Activated CD8-positive, alpha-beta memory T cell treated with anti-CD3 and anti-CD28 coated beads, Interleukin-2, amount 50 U/mL, for 1 hour (primary cell): ENCODE results near the gene NPY4R.
"Not testable (repeated sequence)": the region's sequence is repeated elsewhere in the genome, so short reads cannot be mapped to it uniquely, and the experiment has no call there.

Experiments
- DNase-seq: peaks from one replicate; pipeline ENCODE4 v3.0.0-alpha.2; 2020; ENCODE audit errors: extremely low read depth

NPY4R gene, protein sequence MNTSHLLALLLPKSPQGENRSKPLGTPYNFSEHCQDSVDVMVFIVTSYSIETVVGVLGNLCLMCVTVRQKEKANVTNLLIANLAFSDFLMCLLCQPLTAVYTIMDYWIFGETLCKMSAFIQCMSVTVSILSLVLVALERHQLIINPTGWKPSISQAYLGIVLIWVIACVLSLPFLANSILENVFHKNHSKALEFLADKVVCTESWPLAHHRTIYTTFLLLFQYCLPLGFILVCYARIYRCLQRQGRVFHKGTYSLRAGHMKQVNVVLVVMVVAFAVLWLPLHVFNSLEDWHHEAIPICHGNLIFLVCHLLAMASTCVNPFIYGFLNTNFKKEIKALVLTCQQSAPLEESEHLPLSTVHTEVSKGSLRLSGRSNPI

DNA sequence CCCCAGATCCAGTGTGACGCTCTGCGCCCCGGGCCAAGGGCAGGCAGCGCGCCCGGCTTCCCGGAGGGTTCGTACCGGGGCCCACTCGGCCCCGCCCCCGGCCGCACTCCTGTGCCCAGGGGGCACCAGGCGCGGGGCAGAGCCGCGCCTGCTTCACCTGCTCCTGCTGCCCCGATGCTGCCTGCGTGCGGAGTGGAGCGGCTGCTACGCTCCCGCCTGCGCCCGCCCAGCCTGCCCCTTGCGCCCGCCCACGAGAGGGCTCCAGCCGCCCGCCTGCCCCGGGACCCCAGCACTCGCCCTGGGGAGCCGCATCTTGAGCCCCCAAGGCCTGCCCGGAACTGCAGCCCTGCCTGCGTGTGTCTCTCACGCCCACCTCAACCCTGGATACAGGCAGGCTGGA is at the start of gene NPY4R:
Gene NPY4R, minus strand, starts transcription at position 194 of the 400 bp plus-strand sequence. CDS start 3,323 bp downstream, outside the sequence.
- not testable (repeated sequence) for DNase-seq

- DNase-seq = no peak
Observed at GRCh38 chr10:46515366-46515765, 49.6 kb upstream of the NPY4R start.

DNA sequence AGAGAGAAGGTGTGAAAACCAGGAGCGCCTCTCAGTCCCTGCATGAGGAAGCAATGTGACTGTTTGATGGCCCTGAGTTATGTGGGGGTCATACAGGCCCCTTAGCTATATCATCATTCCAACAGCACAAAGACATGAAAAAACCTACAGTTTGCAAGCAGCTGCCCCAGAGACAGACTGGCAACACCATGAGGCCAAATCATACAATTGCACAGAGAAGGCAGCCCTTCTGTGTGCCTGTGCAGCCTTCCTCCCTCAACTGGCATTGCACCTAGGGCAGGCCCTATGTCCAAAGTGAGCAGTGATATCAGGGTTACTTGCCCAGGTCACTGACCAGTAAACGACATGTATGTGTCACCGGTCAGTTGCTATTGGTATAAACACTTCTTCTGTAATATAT is 49.1 kb upstream of the NPY4R start:
- no peak for DNase-seq

- no peak for DNase-seq
Observed at GRCh38 chr10:46514431-46514861, 48.7 kb upstream of the NPY4R start.

DNA sequence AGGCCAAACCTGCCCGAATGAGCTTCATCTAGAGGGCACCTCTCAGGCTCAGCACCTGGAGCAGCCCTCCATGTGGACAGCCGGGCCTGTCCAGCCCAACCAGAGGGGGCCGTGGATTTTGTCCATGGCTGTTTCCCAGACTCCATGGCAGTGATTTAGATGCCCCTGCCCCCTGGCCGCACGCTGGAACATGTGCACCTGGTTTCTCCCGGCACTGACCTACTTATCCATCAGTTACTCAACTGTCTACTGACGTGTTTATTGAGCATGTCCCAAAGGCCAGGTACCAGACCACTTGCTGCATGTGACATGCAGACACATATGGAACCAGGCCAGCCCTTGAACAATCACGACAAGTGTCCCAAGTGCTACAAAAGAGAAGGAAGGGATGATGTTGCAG is 47.6 kb upstream of the NPY4R start:
- DNase-seq = not testable (repeated sequence)

GRCh38 chr10:46512725-46513124 is 47.0 kb upstream of the NPY4R start:
- not testable (repeated sequence) for DNase-seq

DNA sequence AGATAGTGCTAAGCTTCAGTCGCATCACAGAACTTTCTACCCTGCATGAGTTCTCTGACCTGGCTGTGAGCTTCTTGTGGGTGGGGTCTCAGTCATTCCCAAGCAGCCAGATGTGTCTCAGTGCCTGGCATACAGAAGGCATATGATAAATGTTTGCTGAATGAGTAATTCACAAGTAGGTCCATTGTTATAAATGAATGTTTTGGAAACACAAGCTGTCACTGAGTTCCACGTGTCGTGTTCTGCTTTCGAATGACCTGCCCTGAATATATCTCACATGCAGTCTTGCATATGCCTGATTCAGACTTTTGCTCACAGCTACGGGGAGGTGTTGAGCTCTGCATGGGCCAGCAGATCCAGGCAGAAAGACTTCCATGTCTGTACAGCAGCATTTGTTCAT is 46.2 kb upstream of the NPY4R start:
- not testable (repeated sequence) for DNase-seq

DNA sequence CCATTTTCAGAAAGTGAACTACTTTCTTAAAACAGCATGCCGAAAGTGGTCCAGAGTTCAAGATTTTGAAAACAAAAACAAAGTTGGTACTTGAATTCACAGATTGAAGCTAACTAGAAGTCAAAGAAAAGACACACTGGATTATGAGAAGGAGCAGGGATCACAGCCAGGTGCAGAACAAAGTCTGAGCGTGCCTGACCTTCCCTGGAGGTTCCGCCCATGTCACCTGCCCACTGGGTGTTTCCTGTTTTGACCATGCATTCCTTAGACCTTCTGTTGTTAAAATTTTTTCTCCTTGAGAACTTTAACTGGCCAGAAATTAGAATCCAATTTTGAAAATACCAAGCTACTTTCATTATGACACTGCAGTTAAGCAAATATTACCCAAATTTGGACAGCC is 34.2 kb upstream of the NPY4R start:
- not testable (repeated sequence) for DNase-seq

GRCh38 chr10:46498985-46499703 is 33.4 kb upstream of the NPY4R start:
- DNase-seq = not testable (repeated sequence)

DNA sequence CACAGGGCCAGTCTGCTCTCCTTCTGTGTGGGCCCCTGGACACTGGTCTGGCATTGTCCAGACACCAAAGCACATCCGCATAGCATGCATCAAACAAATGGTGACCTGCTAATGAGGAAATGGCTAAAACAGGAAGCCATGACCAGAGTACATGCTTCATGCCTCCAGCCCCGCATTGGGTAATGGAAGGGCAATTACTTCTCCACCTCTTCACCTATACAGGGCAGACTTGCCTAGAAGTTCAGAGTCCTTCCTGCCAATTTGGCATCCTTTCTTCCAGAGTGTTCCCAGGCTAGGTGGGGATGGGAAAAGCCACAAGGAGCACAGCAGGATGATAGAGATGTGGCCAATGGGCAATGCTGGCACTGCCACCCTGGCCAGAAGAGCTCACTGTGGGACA is 32.1 kb upstream of the NPY4R start:
- not testable (repeated sequence) for DNase-seq

- not testable (repeated sequence) for DNase-seq
Observed at GRCh38 chr10:46497401-46497800, 31.6 kb upstream of the NPY4R start.

DNA sequence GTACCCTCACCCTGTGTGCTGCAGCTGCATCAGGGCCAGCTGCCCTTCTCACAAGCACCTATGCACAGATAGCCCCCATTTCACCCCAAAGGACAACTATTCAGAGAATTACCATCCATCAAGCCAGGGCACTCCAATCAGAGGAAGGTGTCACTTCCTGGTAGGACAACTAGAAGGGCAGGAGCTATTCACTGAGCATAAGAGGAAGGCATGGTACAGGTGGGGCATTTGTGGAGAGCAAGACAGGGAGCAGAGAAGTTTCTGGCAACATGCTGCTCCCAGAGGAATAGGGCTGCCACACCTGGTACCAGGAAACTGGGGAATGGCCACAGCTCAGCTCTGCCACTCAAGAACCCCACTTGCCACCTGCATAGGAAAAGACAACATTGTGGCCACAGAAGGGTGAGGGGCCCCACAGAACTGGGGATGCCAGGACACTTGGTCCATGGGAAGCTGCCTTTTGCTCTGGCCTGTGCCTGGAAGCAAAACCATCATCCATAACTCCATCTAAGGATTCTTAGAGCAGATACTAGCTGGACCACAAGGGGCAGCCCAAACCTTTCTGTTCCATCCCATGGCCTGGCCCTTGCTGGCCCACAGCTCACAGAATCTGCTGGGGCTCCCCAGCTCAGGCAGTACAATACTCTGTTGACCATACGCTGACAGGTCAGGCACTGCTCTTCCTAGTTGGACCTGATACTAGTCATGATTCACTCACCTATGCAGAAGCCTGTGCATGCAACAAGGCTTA is 25.8 kb upstream of the NPY4R start:
- DNase-seq = not testable (repeated sequence)

DNA sequence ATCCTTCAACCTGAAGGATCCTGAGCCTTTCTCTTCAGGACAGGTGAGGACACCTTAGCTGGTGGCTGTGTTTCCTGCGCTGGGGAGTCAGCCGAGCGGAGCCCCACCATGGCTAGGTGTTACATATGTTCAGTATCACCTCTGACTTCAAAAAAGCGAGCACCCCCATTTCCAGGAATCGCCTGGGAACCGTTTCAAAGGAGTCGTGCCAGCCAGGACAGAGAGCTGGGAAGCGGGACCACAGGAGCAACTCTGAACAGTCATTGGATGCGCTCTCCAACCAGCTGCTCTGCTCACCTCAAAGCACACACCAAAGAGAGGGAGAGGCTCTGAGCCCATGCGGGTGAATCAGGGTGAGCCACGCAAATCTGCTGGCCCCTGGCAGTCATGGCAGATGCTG is 24.5 kb upstream of the NPY4R start:
- DNase-seq = not testable (repeated sequence)

DNA sequence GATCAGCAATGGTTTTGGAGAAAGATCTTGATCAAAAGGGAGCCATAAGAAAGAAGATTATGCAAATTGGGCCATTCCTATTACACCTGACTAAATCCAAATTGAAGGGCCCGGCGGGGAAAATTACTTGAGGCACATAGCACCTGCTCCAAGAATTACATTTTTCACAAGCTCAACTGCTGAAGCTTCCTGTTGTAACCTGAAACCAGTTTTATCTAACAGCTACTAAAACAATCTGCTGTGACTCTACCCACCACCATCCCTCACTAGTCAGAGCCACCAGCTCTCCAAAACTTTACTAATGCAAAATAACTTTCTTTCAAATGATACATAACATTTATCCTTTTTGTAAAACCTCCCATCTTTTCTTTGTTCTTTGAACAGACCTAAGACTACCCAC is 20.7 kb upstream of the NPY4R start:
- not testable (repeated sequence) for DNase-seq

GRCh38 chr10:46474746-46475320 is 9.1 kb upstream of the NPY4R start:
- DNase-seq = not testable (repeated sequence)

GRCh38 chr10:46473758-46474157 is 8.0 kb upstream of the NPY4R start:
- not testable (repeated sequence) for DNase-seq

GRCh38 chr10:46470134-46470533 is 4.4 kb upstream of the NPY4R start:
- DNase-seq = not testable (repeated sequence)

DNA sequence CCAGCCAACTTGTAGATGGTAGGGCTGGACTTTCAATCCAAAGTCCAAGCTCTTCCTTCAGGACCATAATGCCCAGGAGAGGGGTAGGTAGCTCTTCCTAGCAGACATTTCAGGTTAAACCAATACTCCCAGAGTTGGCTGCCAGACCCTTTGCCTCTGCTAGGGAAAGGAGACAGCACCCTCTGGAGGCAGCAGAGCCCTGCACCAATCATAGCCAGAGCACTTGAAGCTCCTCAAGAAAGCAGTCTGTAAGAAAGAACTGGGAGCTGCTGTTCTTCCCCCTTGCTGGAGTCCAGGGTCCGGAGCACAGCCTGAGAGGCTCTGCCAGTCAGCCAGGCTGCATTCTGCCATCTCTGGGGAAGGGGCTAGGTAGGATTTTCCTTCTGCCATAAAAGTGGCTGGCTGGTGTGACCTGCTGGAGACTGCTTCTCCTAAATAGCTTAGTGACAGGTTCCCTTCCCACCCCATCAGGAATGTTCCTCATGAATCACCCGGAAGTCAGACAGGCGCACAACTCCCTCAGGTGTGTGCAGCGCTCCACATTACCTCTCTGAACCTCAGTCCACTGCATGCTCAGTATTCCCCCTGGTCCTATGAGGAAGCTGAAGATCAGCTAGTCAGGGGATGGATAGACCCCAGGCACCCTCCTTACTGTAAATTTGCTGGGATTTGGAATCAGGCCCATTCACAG is 2.5 kb upstream of the NPY4R start:
- not testable (repeated sequence) for DNase-seq

DNA sequence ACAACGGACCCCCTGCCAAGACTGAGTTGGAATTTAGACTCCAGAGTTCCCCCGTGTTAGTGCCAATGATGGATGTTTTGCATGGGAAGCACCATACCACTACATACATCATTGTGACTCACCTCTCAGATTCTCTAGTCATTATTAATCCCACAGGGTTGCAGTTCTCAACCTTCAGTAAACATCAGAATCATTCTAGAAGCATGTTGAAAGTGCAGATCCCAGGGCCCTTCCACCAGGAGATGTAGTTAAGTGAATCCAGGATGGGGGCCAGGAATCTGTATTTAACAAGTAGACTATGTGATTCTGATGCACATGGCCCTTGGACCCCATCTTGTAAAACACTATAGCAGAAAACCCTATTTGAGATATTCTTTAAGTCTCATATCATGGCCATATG is 2.1 kb downstream of the NPY4R start:
- DNase-seq = not testable (repeated sequence)

- not testable (repeated sequence) for DNase-seq
Observed at GRCh38 chr10:46462276-46462675, 3.5 kb downstream of the NPY4R start.

- DNase-seq = not testable (repeated sequence)
Observed at GRCh38 chr10:46459579-46459978, 6.2 kb downstream of the NPY4R start.
